Measurements from ENCODE around the gene PBX4. TPM values are rescaled to one million over a fixed set of nuclear protein-coding genes. Genes with fewer than 3 reads are reported as not detected.

Gene PBX4
- total RNA-seq, 6 experiments from 2014 or later: 0.23 to 0.40 (median 0.30) TPM; not detected in 1

DNA sequence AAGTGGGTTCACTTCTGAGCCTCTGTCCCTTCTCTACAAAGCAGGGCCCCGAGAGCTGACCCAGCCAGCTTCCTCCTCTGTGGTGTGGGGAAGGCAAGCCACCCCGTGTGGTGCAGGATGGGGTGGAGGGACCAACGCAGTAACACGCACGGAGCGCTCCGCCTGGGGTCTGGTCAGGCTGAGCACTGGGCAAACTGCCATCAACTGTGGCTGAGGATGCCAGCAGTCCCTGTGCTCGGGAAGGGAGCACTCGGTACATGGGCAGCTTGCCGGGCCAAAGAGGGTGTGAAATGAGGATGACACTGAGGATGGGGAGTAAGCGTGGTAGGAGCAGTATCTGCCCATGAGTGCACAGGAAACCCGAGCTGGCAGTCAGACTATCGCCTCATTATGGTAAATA lies 32.6 kb upstream of the PBX4 start:
- TF ChIP-seq, protein P1, sequence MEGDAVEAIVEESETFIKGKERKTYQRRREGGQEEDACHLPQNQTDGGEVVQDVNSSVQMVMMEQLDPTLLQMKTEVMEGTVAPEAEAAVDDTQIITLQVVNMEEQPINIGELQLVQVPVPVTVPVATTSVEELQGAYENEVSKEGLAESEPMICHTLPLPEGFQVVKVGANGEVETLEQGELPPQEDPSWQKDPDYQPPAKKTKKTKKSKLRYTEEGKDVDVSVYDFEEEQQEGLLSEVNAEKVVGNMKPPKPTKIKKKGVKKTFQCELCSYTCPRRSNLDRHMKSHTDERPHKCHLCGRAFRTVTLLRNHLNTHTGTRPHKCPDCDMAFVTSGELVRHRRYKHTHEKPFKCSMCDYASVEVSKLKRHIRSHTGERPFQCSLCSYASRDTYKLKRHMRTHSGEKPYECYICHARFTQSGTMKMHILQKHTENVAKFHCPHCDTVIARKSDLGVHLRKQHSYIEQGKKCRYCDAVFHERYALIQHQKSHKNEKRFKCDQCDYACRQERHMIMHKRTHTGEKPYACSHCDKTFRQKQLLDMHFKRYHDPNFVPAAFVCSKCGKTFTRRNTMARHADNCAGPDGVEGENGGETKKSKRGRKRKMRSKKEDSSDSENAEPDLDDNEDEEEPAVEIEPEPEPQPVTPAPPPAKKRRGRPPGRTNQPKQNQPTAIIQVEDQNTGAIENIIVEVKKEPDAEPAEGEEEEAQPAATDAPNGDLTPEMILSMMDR (IDR thresholded peaks at IDR 0.05): no peak
- Mint-ChIP-seq H3K27me3 (ENCODE audit: insufficient read depth) (peaks cover 3% of the 10 kb centered on the region), H3K4me1 (ENCODE audit: low read depth) (no peaks in the 10 kb centered on the region; the same call in 1 of the 2 replicates), H3K27ac (no peak overlapping the region), H3K36me3 (ENCODE audit: low read depth) (peaks cover 17% of the 10 kb centered on the region; the same call in 1 of the 2 replicates), H3K4me3 (no peak overlapping the region), H3K9me3 (no peaks in the 10 kb centered on the region)
- DNase-seq: no peak

DNA sequence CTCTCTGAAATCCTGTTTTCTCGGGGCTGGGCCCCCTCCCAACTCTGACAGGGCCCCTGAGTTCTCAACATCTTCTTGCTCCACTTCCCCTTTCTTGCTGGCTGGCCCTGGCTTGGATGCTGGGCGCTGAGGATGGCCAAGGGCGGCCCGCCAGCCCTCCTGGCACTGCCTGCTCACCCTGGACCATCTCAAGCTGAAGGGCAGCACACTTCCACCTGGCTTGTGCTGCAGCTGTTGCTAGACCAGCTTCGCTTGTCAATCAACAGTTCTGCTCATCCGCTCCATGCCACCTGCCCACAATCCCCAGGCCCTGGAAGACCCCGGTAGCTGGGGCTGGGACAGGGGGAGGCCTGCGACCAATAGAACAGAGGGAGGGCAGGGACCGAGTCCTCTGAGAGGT lies 31.8 kb upstream of the PBX4 start:
- no peak for DNase-seq
- Mint-ChIP-seq H3K4me1 (ENCODE audit: low read depth) (no peaks in the 10 kb centered on the region; the same call in 1 of the 2 replicates), H3K27me3 (ENCODE audit: insufficient read depth) (peaks cover 3% of the 10 kb centered on the region), H3K36me3 (ENCODE audit: low read depth) (peaks cover 17% of the 10 kb centered on the region; the same call in 1 of the 2 replicates), H3K4me3 (no peak overlapping the region), H3K27ac (no peak overlapping the region), H3K9me3 (no peaks in the 10 kb centered on the region)
- TF ChIP-seq, protein P1 (IDR thresholded peaks at IDR 0.05): no peak

DNA sequence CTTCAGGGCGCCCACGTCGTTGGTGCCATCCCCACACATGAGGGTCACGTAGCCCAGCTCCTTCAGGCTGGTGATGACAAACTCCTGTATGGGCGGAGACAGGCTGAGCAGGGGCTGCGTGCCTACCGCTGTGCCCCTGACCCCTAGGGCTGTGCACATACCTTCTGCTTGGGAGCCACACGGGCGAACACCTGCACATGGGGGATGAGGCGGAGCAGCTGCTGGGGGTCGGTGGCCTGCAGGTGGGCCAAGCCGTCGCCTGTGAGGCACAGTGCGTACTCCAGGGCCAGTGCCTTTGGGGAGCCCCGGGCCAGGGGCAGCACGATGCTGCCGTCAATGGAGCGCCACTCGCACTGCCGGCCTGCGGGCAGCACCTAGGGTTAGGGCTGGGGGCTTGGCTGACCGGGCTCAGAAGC lies 31.1 kb upstream of the PBX4 start:
- H3K9me3 Mint-ChIP-seq: no peaks in the 10 kb centered on the region
- TF ChIP-seq, protein P1 (IDR thresholded peaks at IDR 0.05): no peak
- peaks cover 6% of the 10 kb centered on the region for H3K27me3 Mint-ChIP-seq (ENCODE audit: insufficient read depth)
- DNase-seq: no peak
- no peak overlapping the region for H3K27ac Mint-ChIP-seq
- no peak overlapping the region for H3K4me3 Mint-ChIP-seq
- no peaks in the 10 kb centered on the region; the same call in 1 of the 2 replicates for H3K4me1 Mint-ChIP-seq (ENCODE audit: low read depth)
- H3K36me3 Mint-ChIP-seq (ENCODE audit: low read depth): peaks cover 17% of the 10 kb centered on the region; the same call in 1 of the 2 replicates

DNA sequence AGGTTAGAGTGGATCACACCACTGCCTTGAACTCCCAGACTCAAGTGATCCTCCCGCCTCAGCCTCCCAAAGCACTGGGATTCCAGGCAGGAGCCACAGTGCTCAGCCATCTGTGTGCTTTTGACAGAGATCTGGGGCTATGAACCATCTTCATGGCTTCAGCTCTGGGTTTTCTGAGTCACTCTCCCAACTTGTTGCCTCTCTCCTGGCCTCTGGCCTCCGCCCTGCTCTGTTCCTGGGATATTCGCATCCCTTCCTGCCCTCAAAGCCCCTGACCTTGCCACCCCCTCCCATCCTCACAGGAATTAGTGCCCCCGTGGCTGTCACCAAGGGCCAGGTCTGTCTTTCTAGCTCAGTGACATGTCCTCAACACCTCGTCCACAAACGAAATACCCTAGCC lies 30.7 kb upstream of the PBX4 start:
- H3K9me3 Mint-ChIP-seq: no peaks in the 10 kb centered on the region
- peaks cover 17% of the 10 kb centered on the region; the same call in 1 of the 2 replicates for H3K36me3 Mint-ChIP-seq (ENCODE audit: low read depth)
- no peaks in the 10 kb centered on the region; the same call in 1 of the 2 replicates for H3K4me1 Mint-ChIP-seq (ENCODE audit: low read depth)

DNA sequence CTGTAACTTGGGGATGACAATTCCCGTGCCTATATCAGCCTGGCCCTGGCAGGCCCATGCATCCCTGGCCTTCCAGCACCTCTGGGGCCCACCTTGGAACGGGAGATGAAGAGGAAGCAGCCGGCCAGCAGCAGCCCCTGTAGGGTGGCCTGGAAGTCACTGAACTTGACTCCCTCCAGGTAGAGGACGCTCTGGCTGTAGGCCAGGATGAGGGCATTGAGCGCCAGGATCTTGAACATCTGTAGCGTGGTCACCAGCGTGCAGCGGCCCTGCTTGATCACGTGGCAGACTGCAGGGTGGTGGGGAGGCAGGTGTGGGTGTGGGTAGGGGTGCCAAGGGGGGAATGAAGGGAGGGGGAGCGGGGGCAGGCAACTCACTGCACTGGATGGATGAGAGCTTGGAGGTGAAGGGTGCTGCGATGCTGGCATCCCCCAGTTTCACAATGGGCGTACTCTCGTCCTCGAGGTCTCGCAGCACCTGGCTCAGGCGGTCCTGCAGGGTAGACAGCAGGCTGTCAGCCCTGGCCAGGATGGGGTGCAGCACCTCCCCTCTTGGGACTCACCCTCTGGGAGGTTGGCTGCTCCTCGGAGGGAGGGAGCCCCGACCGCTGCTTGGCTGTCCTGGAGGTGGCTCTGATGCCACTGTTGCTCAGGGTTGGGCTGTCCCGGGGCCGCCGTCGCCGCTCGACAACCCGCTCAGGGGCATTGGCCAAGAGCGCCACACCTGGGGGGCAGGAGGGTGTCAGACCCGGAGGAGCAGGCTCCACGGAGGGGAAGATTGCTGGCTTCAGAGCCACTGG lies 28.7 kb upstream of the PBX4 start:
- no peak overlapping the region for H3K27ac Mint-ChIP-seq
- peaks cover 4% of the 10 kb centered on the region; the same call in 1 of the 2 replicates for H3K36me3 Mint-ChIP-seq (ENCODE audit: low read depth)
- no peak for DNase-seq
- peaks cover 5% of the 10 kb centered on the region; the same call in 1 of the 2 replicates for H3K27me3 Mint-ChIP-seq (ENCODE audit: insufficient read depth)
- H3K9me3 Mint-ChIP-seq: no peaks in the 10 kb centered on the region
- peaks cover 11% of the 10 kb centered on the region for H3K4me1 Mint-ChIP-seq (ENCODE audit: low read depth)
- H3K4me3 Mint-ChIP-seq: no peak overlapping the region
- TF ChIP-seq, protein P1 (IDR thresholded peaks at IDR 0.05): no peak

More for the DNA sequence above, 30.7 kb upstream of the PBX4 start:
- no peak for DNase-seq
- Mint-ChIP-seq H3K27ac (no peak overlapping the region), H3K4me3 (no peak overlapping the region), H3K27me3 (ENCODE audit: insufficient read depth) (peaks cover 6% of the 10 kb centered on the region)
- TF ChIP-seq, protein P1 (IDR thresholded peaks at IDR 0.05): no peak
